T47D (cell line): Measurements from ENCODE around the gene UQCC2.

Experiments used
- DNase-seq, 2 experiments: peaks; one replicate each; pipeline versions ENCODE4 v3.0.0 to v3.0.0-alpha.2; 2011 to 2012; ENCODE audit warnings: low read depth in 1 of 2, low spot score in 1 of 2
- JUND ChIP-seq: IDR thresholded peaks from 2 replicates; pipeline ENCODE4 v1.6.1; 2012; ENCODE audit warnings: low read depth
- in situ Hi-C: cut with HindIII; loops from 2 replicates; pipeline ENCODE4 v1.10.0; 2016; ENCODE audit warnings: low sequenced_read_pairs, low pct_unique_long_range_greater_than_20kb

Gene UQCC2

DNA sequence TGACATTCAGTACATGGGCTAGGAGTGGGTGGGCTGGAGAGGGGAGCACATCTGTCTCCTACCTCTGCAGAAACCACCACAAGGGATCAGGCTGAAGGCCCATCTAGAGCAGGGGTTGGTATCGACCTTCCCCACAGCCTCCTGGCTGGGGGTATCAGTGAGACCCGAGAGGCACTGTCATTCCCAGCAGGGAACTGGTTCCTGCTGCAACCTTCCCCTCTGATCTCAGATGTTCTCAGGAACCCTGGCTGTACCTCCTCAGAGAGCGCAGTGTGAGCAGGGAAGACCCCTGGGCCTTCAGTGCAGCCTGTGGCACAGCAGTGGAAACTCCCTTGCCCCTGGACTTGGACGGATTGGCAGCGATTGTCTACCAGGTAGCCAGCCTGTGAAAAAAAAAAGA is 27.4 kb upstream of the UQCC2 start:
- in situ Hi-C loops, result no loop called here
- no peak for DNase-seq
- no peak for TF ChIP-seq JUND

DNA sequence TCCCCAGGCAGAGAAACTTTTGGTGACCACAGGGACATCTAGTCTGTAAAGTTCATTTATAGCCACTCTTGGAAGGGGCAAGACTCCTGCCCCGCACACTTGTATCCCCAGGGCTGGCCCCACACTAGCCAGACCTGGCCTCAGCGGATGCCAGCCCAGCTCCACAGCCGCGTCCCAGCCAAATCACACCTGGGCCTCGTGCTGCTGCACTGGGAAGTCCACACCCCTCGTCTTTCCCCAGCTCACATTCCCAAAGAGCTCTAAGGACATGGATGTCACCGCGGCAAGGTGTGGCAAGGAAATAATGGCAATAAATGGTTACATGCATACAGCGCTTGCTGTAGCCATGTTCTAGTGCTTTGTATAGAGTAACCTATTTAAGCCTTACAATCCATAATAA is 26.7 kb upstream of the UQCC2 start:
- no peak for DNase-seq
- no peak for TF ChIP-seq JUND
- in situ Hi-C loops, result no loop called here

DNA sequence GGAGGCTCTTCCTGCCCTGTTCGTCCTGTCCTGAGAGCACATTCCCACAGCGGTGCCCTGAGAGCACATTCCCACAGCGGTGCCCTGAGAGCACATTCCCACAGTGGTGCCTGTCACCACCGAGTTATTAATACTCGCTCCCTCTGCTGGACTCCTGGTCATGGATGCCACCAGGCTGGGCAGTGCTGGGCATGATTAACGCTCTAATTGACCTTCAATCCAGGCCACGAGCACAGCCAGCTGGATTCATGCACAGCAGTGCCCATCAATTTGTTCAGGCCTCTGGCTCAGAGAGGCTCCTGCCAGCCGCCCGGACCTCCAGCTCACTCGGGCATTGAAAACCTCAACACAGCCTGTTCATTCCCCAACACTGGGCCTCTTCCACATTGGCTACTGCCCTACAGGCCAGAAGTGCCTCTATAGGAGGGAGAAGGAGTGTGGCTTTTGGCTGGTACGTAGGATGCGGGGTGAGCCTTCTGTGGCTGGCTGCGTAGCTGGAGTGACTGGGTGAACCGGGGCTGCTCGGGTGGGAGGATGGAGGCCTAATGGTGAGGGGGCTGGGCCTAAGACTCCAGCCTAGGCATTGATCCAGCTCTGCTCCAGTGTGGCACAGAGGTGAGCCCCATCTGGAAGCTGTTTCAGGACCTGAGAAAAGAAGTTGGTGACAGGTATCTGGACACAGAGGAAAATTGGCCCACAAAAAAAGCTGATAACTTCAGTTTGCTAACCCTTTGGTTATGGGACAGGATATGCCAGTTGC is 25.9 kb upstream of the UQCC2 start:
- in situ Hi-C loops, result no loop called here
- DNase-seq, result peak in 1 of 2 experiments; percentile 34
- TF ChIP-seq JUND, result no peak

DNA sequence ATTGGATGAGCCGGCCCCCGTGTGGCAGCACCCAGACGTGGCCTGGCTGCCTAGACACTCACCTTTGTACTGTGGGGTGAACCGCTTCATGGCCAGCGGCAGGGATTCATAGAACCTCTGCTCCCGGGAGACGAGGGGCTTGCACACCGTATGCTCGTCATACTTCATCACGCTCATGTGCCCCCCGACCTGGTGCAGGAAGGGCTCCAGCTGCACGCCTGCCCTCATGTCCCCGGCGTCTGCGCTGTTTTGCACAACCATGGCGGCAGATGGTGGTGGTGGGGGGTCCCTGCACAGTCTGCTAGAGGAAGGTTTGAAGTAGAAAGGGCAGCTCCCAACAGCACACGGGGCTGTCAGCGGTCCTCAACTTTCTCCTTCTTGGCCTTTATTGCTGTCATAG is 23.7 kb upstream of the UQCC2 start:
- DNase-seq, result no peak
- TF ChIP-seq JUND, result no peak
- in situ Hi-C loops, result no loop called here

DNA sequence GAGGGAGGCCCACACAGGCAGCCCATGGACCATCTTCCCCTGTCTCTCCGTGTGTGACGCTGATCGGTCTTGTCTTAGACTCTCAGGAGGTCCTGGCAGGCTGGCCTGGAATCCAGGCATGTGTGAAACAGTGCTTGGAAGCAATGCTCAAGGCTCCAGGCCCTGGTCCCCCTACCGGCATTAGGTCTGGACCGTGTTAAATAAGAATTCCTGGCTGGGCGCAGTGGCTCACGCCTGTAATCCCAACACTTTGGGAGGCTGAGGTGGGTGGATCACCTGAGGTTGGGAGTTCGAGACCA is 22.2 kb upstream of the UQCC2 start:
- no peak for DNase-seq
- in situ Hi-C loops, result no loop called here
- no peak for TF ChIP-seq JUND

DNA sequence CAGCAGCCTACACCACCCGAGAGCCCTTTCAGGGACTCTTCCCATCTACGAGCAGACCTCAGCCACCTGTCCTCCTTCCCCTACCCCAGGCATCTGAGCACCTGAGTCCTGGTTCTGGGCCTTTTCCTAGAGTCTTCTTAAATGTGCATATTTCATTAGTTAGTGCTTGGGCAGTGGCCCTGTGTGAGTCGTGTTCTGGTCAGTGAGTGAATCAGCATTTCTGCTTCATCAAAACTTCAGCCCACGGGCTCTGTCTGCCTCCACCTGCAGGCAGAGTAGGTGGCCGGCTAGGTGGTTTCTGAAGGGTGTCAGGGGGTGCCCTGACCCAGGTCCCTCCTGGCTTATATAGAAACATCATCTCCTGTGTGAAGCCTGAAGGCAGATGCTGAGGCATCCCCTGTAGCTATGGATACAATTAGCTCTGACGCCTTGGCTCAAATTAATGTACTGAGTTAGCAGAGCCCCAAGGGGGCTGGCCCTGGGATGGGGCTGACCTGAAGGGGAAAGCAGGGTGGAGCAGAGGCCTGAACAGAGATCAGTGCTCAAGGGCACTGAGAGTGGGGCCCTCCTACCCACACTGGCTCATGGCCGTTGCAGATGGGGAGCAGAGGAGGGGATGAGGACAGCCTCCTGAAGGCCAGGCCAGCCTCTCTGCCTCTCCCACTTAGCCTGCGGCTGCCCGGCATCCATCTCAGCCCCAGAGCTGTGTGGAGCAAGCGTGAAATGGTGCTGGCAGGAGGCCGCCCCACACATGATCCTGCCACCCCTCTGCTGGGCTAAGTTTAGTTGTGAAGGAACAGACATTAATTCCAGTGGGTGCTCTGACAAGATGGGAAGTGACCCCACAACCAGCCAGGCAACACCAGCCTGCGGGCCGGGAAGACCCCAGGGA is 21.6 kb upstream of the UQCC2 start:
- no peak for TF ChIP-seq JUND
- DNase-seq, result peak in 1 of 2 experiments; percentile 40
- in situ Hi-C loops, result no loop called here

DNA sequence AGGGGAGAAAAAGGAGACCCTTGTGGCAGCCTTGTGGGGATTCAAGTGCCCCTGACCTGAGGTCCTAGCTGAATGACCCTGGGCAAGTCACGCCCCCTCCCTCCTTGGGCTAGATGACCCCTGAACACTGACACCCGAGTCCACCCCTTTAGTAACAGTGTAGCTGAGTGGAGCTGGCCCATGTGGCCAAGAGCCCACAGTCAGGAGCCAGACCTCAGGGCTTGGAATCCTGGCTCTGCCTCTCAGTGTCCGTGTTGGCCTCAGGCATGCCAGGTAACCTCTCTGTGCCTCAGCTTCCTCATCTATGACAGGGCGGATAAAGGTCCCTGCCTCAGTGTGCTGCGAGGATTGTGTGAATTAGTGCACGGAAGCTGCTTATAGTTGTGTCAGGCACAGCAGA is 20.9 kb upstream of the UQCC2 start:
- in situ Hi-C loops, result no loop called here
- no peak for TF ChIP-seq JUND
- peak in 1 of 2 experiments; percentile 76 for DNase-seq

DNA sequence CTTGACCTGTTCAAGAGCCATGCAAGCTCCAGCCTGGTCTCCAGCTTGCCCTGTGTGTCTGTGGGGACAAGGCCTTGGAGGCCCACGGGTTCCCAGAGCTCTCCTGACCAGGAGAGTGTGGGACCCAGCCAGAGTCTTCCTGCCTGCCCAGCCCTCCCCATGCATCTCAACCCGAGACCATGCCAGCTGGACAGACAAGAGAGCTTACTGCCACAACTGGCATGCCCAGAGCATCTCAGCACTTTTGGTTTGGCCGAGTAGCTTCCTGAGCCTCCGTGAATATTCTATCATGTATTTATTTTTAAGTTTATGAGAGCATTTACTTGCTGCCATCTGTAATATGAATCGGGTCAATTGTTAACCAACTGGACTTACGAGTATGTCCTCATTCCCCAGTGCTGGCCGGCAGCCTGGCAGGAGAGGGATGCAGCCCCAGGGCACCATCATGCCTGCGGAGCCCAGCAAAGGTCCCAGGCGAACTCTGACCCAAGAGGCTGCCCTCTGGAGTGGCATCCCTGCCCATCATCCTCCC is 20.3 kb upstream of the UQCC2 start:
- DNase-seq, result peak; percentile 38 to 95
- no peak for TF ChIP-seq JUND
- in situ Hi-C loops, result no loop called here

DNA sequence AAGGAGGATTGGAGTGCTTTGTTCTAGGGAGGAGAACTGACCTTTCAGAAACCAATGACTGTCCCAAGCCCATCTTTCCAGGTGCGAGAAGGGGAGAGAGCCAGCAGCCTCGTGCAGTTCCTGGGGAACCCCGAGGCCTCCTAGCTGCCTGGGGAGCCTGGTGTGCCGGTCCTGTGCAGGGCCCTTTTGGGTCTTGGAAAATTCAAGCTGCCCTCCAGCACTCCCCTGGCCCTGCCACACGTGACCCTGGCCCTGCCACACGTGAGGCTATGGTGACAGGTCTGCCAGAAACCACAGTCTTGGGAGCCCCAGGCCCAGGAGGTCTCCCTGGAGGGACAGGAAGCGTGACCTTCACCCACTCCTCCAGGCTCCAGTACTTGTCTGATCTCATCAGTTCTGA is 19.5 kb upstream of the UQCC2 start:
- in situ Hi-C loops, result no loop called here
- TF ChIP-seq JUND, result no peak
- peak in 1 of 2 experiments; percentile 49 for DNase-seq

DNA sequence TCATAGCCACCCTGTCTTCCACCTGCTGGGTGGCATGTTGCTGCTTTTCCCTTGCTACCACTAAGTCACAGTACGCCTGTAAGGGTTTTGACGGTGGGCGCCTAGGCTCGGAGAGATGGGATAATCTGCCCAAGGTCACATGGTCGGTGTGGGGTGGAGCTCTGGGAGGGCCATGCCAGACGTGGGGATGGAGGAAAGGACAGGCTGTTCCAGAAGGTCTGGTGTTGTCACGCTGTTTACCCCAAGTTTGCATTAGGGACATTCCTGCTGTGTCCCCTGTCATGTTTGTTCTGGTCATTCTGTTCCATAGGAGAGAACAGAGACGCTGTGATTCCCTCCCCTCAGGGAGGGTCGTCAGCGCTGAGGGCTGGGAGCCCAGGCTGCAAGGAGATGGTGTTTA is 19.1 kb upstream of the UQCC2 start:
- no peak for TF ChIP-seq JUND
- in situ Hi-C loops, result no loop called here

DNA sequence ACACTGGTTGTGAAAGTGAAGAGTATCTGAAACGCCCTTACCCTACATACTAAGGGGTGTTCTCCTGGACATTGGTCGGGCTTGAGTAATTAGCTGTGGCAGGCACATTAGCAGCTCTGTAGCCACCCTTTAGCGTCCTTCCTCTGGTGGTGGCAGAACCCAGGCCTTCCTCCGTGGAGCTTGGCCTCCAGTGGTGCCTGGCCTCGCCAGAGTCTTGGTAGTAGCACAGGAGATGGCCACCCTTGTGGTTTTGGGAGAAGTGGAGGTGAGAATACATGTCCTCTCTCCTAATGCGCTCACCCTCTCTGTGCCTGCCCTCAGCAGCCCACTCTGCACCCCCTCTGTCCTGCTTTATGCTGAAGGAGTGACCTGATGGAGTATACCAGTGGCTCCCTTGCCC is 17.6 kb upstream of the UQCC2 start:
- TF ChIP-seq JUND, result no peak
- DNase-seq, result no peak
- in situ Hi-C loops, result no loop called here

More for the DNA sequence above, 19.1 kb upstream of the UQCC2 start:
- DNase-seq, result peak in 1 of 2 experiments; percentile 36

DNA sequence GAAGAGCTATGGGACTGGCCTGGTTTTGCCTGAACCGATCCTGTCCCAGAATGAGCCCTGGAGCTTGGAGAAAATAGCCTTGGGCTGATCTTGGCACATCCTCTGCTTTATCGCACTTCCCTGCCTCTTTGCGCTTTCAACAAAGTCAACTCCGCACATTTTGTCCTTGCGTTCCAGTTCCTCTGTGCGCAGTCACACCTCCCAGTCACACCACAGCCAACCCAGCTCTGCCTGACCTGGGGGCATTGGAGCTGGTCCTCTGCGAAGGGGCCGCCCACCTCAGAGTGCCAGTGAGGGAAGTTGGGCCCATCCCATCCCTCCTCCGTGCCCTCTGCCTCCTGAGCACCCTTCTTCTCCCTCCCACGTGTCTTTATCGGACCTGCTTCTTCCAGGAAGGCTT is 16.9 kb upstream of the UQCC2 start:
- no peak for DNase-seq
- in situ Hi-C loops, result no loop called here
- TF ChIP-seq JUND, result no peak

DNA sequence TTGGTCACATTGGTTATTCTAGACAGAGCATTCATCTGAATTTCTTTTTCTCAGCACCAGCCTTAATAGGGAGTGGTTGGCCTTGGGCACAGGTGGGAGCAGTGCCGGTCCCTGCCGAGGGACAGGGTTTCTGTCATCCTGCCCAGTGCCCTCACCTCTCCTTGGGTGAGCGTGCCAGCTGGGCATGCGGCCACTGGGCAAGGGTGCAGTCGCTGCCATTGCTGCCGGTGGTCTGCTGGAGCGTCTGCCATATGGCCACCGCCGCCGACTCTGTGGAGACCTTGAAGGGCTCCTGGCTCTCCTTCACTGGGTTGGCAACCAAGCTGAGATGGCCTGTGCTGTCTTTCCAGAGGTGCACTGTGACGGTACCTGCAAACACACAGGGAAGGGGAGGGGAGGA is 16.4 kb upstream of the UQCC2 start:
- no peak for DNase-seq
- no peak for TF ChIP-seq JUND
- in situ Hi-C loops, result no loop called here
